GM10847 (cell line): ENCODE results near the gene TECPR2.

Experiments
- POLR2A ChIP-seq: IDR thresholded peaks from 2 replicates; pipeline ENCODE4 v1.6.1; 2011; ENCODE audit not compliant: insufficient read length; ENCODE audit errors: extremely low read depth

The TECPR2 gene

DNA sequence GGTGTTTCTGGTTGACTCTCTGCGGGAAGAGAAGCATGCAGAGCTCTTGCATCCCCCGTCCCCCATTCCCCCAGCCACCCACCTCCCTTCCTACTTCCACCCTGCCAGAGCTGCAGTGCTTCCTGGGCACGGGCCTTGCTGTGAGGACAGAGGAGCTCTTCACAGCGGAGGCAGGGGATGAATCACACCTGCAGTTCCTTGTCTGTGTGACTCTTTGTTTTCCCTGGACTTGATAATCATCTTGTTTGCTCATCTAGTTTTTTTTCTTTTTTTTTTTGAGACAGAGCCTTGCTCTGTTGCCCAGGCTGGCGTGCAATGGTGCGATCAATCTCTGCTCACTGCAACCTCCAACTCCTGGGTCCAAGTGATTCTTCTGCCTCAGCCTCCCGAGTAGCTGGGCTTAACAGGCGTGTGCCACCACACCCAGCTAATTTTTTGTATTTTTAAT is 119.1 kb downstream of the TECPR2 start:
- no peak for TF ChIP-seq POLR2A

DNA sequence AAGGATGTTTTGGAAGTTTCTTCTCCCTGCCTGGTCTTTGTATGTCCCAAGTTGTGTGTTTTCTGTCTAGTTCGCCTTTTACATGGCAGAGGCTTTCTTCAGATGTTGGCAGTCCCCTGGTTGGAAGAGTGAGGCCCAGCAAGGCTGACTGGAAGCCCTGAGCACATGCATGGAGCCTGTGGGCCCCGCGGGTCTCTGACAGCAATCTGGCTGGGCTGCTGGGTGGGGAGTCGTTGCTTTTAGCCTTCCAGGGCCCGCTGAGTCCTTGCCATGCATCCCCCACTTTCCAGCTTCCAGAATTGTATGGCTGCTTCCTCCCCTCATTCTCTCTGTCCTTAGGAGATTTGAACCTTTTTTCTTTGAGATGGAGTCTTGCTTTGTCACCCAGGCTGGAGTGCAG is 121.6 kb downstream of the TECPR2 start:
- TF ChIP-seq POLR2A: no peak

DNA sequence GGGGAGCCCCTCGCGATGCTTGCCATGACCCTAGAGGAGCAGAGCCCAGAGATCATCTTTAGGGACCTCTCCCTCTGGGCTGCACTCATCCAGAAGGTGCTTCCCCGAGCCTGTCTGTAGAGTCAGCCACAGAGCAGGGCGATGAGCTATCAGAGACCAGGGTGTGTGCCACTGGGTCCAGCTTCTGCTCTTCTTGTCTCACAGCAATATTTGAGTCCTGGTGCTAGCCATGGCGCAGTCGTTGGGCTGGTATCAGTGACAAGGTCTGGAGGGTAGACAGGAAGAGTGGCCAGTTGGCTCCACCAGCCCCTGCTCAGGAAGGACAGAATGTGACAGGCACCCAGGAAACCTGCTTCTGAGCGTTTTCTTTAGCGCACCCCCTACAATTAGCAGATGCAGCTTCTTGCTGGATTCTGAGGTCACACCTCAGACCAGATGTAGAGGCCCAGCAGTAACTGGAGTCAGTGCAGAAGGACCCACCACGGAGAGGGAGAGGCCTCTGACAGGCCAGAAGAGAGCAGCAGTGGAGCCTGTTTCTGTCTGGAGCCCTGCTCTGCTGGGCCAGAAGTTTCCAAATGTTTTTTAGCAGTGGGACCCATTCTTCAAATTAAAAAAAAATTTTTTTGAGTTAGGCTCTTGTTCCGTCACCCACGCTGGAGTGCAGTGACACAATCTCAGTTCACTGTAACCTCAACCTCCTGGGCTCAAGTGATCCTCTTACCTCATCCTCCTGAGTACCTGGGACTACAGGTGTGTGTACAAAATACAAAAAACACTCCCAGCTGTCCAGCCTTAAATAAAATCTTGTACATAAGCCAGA is 123.2 kb downstream of the TECPR2 start:
- no peak for TF ChIP-seq POLR2A

DNA sequence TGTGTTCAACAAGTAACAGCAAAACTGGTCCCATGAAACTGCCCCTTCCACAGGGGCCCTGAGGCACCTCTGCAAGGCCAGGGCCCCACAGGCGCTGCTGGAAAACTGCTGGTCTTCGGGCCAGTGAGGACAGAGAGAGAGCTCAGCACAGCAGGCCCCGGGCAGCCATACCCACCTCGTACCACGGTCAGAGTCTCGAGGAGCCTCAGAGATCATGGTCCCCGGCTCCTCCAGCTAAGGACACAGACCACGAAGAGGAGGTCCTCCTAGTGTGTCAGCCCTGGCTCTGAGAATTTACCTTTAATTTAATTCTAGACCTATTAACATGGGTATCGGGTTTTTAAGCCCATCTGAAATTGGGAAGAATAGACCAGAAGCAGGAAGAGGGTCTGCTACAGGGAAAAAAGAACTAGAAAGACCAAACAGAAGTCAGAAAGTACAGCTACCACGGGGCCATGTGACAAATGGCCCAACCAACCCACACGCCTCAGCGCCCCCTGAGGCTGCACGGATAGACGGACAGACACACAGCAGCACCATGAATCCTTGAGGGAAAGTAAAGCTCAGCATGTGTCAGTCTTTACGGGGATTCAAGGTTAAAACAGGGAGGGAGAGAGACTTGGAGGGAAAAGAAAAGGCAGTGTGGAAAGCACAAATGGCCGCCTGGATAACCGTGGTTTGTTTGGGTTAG is 123.9 kb downstream of the TECPR2 start:
- TF ChIP-seq POLR2A: no peak

DNA sequence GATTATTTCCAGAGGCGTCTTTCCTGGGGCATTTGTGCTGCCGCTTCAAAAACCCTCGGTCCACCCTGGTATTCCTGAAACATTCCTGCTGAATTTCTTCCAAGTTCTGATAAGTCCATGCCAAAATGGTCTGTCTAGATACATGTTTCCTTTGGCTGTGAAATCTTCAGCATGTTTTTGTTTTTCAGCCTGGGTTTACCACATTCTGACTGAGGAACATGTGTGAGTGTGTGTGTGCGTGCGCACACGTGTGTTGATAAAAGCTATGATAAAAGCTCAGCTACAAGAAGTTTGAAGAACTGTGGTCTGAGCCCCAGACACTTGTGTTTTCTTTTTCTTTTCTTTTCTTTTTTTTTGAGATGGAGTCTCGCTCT is 124.5 kb downstream of the TECPR2 start:
- TF ChIP-seq POLR2A: no peak

DNA sequence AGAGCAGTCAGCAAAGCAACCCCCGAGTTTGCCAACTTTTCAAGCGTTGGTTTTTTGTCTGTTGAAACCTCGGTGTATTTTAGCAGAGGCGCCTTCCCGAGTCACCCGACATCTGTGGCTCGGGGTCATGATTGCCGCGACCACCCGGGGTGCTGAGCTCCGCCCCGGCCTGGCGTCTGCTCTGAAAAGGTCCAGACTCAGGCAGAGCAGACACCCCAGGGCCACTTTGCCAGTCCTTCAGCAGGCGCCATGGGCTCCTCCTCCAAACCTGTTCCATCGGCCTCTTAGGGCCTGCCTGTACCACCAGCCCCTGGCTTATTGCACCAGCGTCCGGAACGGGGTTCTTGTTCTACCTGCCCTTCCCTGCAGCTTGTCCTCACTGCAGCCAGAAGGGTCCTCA is 127.7 kb downstream of the TECPR2 start:
- TF ChIP-seq POLR2A: no peak

DNA sequence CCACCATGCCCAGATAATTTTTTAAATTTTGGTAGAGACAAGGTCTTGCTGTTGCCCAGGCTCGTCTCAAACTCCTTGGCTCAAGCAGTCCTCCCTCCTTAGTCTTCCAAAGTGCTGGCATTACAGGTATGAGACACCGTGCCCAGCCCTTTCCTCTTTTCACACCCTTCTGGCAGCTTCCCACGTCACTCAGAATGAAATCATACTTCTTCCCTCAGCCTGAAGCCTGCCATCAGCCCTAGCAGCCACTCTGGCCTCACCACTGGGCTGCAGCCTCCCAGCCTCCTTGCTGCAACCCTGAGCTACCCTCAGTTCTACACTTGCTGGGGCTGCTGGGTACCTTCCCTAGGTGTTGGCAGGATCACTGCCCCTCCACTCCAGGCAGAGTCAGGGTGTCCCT is 128.6 kb downstream of the TECPR2 start:
- no peak for TF ChIP-seq POLR2A

DNA sequence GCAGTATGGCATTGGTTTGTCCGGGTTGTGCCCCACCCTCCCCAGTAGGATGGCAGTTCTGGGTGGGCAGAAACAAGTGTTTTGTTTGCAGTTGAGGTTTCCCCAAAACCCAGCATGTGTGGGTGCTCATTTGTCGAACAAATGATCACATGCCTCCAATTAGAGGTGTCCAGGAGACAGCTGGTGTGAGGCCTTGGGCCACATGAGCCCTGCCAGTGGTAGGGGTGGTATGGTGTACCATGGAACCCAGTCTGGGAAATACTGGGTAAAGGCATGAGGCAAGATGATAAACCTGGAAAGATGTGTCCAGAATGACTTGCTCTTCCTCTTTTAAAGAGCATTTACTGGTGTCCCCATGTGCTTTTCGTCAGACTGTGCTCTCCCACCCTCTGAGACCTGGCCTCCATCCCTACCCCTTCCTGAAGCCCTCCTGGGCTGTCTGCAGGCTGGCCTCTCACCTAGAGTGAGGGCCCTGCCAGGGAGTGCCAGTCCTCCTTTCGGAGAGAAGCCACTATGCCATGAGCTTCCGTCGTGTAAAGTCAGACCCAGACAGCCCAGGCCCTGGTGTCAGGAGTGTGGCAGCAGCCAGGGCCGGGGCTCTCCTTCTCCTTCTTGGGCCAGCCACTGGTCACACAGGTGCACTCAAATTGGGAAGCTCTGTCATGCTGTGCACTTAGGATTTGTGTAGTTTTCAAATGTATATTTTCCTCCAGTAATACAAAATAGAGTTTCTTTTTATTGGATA is 129.2 kb downstream of the TECPR2 start:
- no peak for TF ChIP-seq POLR2A

DNA sequence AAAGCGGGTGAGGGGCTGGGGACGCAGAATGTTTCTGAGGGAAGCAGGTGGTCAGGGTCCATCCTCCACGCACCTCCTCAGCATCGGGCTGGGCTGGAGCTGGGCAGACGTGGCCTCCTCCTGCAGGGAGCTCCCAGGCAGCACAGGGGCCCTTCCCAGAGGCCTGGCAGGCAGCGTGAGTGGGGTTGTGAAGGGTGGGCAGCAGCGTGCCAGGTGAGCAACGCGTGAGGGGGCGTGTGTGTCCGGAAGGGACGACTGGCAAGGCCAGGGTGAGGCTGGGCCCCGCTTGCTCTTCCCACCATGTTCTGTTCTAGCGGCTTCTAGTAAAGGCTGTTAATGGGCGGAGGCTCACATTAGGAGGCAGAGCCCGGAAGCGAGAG is 129.8 kb downstream of the TECPR2 start:
- no peak for TF ChIP-seq POLR2A

DNA sequence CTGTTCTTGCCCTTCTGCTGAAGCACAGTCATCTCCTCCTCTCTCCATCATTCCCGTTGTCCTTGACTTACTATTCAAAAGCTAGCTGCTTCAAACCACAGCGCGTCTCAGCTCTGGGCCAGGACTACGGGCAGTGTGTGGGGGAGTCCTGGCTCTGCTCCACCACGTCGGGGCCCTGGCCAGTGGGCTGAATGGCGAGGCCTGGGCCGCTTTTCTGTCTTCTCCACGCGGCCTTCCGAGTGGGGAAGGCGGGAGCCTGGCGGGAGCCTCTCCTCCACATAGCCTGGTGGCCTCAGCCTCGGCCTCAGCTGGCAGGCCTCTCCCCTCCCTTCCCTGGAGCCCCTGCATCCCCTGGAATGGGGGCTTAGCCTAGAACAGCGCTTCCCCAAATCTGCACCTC is 130.4 kb downstream of the TECPR2 start:
- TF ChIP-seq POLR2A: no peak

DNA sequence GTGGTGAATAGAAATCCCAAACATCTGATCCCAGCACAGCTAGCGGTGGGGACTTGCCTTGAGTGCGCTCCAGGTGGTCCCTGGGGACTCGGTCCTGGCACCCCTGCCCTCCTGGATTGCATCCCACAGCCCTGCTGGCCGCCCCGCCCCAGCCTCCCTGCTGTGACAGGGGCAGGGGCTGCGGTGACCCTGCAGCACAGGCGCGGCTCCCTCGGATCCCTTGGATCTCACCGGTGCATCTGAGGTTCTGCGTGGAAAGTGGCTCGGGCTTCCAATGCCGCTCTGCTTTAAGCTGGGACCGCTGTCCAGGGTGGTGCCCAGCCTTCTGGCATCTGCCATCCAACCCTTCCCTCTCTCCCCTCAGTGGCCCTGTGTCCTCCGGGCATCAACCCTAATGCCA is 130.8 kb downstream of the TECPR2 start:
- no peak for TF ChIP-seq POLR2A

DNA sequence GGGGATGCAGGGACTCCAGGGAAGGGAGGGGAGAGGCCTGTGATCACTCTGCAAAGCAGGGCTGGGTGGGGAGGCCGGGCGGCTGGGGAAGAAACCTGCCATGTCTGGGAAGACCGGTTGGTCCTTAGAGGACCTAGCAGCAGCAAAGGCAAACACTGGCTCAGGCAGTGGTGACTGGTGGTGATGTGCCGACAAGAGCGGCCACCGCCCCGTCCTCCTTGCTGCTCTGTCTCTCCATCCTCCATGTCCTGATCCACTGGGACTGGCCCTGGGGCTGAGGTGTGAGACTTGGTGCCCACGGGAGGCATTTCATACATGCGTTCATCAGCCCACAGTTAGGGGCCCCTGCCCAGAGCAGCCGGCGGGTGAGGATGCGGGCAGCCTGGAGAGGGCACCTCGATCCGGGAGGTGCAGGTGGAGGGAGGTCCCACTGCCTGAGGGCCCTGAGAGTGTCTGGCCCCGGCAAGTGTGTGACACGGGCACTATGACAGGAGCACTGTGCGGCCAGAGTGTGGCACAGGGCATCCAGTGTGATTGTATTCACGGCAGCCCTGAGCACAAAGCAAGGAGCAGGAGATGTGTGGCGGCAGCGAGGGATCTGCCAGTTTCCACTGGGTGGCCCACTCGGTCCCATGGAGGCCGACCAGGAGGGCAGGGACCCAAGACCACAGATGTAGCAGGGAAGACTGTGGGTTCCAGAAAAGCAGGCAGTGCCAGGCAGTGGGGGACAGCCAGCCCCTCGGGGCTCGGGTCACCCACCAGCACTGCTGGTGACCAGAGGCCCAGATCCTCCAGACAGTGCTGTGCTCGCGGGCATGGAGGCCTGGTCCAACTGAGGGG is 133.0 kb downstream of the TECPR2 start:
- no peak for TF ChIP-seq POLR2A

DNA sequence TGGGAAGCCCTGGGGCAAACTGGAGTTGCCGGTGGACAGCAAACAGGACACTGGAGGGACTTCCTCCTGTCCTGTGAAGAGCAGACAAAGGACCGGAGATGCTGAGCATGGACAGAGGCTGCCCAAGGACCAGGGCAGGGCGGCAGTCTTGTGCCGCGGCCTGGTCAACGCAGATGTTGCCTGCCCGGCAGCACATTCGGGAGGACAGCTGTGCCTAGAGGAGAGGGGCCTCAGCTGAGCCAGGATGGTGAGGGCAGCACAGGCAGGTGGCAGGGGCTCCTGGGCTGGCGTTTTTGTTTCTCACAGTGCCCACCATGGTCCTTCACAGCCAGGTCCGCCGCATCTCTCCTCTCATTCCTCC is 133.6 kb downstream of the TECPR2 start:
- TF ChIP-seq POLR2A: no peak

DNA sequence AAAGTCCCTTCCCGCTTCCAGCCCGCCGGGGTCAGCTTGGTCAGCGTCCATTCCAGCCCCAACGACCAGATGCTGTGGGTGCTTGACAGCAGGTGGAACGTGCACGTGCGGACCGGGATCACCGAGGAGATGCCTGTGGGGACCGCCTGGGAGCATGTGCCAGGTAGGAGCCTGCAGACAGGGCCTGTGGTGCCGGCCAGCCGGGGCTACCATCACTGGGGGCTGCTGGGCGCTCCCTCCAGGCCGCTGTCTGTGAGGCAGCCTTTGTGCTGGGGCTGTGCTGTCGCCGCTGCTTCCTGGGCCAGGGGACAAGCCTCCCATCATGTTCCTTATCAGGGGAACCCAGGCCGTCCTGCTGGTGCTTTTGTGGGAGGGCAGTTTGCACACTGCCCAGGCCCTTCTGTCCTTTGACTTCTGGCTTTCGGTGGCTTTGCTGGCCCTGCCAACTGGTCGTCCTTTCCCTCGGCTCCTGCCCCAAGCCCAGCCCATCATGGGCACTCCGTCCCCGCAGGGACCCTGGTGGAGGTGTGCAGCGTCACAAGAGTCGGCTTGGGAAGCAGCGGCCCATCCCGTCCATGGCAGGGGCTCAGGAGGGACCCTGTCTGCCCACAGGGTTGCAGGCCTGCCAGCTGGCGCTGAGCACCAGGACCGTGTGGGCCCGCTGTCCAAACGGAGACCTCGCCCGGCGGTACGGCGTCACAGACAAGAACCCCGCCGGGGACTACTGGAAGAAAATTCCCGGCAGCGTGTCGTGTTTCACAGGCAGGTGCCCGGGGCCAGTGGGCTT is 134.4 kb downstream of the TECPR2 start:
- no peak for TF ChIP-seq POLR2A
